Spleen (tissue), 11 donors: Measurements from ENCODE around the gene CYBA. TPM values are rescaled to one million over a fixed set of nuclear protein-coding genes. Genes with fewer than 3 reads are reported as not detected.

Source experiments
- DNase-seq: peaks from one replicate; pipeline ENCODE4 v3.0.0-alpha.2; 2020
- H3K27ac ChIP-seq, 8 donors: fragments of 200-600 bp; sonication (generic) in 7 of 8; 1 replicate in 4 of 8; 2 replicates in 4 of 8; pipeline versions ENCODE4 v1.5.0 to v1.8.0; 2016 to 2021; ENCODE audit warnings: inconsistent platforms in 4 of 8, mild to moderate bottlenecking in 4 of 8, moderate library complexity in 1 of 8
- H3K27me3 ChIP-seq, 7 donors: fragments of 200-600 bp; sonication (generic) in 6 of 7; replicated peaks in 1 of 7; 1 replicate in 4 of 7; 2 replicates in 3 of 7; pipeline versions ENCODE4 v1.5.0 to v1.8.0; 2016 to 2021; ENCODE audit warnings: inconsistent platforms in 3 of 7, mild to moderate bottlenecking in 1 of 7
- H3K36me3 ChIP-seq, 6 donors: fragments of 200-600 bp; sonication (generic) in 5 of 6; 1 replicate in 4 of 6; 2 replicates in 2 of 6; pipeline versions ENCODE4 v1.5.0 to v1.8.0; 2016 to 2021; ENCODE audit warnings: inconsistent platforms in 2 of 6
- H3K4me1 ChIP-seq, 6 donors: fragments of 200-600 bp; sonication (generic) in 5 of 6; 1 replicate in 3 of 6; 2 replicates in 3 of 6; pipeline versions ENCODE4 v1.5.0 to v1.8.0; 2016 to 2021; ENCODE audit warnings: inconsistent platforms in 3 of 6
- H3K4me3 ChIP-seq, 8 donors: fragments of 200-600 bp; sonication (generic) in 7 of 8; 1 replicate in 4 of 8; 2 replicates in 4 of 8; pipeline versions ENCODE4 v1.5.0 to v1.8.0; 2016 to 2021; ENCODE audit warnings: inconsistent platforms in 4 of 8, mild to moderate bottlenecking in 4 of 8, moderate library complexity in 2 of 8
- H3K9me3 ChIP-seq, 8 donors: fragments of 200-600 bp; sonication (generic) in 7 of 8; 1 replicate in 4 of 8; 2 replicates in 4 of 8; pipeline versions ENCODE4 v1.5.0 to v1.8.0; 2016 to 2021; ENCODE audit warnings: inconsistent platforms in 4 of 8
- CTCF ChIP-seq, 11 experiments: fragments of 200-600 bp in 7 of 11; fragments of 450-650 bp in 4 of 11; sonication (generic) in 4 of 11; IDR thresholded peaks in 8 of 11; conservative IDR thresholded peaks in 3 of 11; 1 replicate in 7 of 11; 2 replicates in 4 of 11; pipeline versions ENCODE4 v1.4.0 to v1.8.0; 2016 to 2021; ENCODE audit warnings: antibody characterized with exemption in 11 of 11, inconsistent platforms in 4 of 11, mild to moderate bottlenecking in 1 of 11
- POLR2A ChIP-seq, 3 donors: fragments of 450-650 bp; IDR thresholded peaks; one replicate each; pipeline ENCODE4 v1.5.1; 2017; ENCODE audit warnings: antibody characterized with exemption in 3 of 3, mild to moderate bottlenecking in 1 of 3
- POLR2AphosphoS5 ChIP-seq, 3 donors: sonication (generic); formaldehyde crosslinking; IDR thresholded peaks; one replicate each; pipeline ENCODE4 v1.5.1; 2017; ENCODE audit warnings: antibody characterized with exemption in 3 of 3
- WGBS, 5 donors: extraction: QIAGEN DNeasy Blood & Tissue Kit in 3 of 5; methylation state at CpG; one replicate each; pipeline versions ENCODE4 v1.1.5 to v1.1.7; 2013 to 2018; 5-methylcytosine and 5-hydroxymethylcytosine counted together
- intact Hi-C: fragments of 100-400 bp; cut with DNase I; formaldehyde crosslinking; loops from one replicate; pipeline ENCODE4 v1.15.0; 2023; ENCODE audit warnings: low total_unique reads
- polyA plus RNA-seq, 3 donors: library from polyadenylated mRNA; stranded (reverse); fragments of 200-250 nt; gene quantifications; one replicate each; pipeline ENCODE4 v1.2.1, GENCODE V29; 2013
- total RNA-seq, 7 donors: library from RNA; depleted of rRNA in 3 of 7; stranded (reverse); fragments of >200 nt in 3 of 7; fragmentation: NEBNext Ultra II Directional in 4 of 7; extraction: Animal tissue kit (Norgen Biotek cat#: 25700) in 4 of 7; gene quantifications; one replicate each; pipeline versions ENCODE4 v1.1.0 to v1.2.1, GENCODE V29; 2016 to 2021
- donor health status: healthy with polysubstance abuse.
- donor health status: DM: no; HTN: no; CAD: no; lungs with moderate emphysema.
- donor health status: DM: no; HTN: no; CAD: no.
- donor health status: Bipolar disorder and iron deficiency.
- donor health status: healthy.
- donor health status: DM: no; HTN: no; CAD: no.
- donor health status: DM: yes; HTN: yes; CAD: no.

Gene CYBA
- total and polyA plus RNA-seq, 10 donors: 557 to 925 (median 644) TPM

DNA sequence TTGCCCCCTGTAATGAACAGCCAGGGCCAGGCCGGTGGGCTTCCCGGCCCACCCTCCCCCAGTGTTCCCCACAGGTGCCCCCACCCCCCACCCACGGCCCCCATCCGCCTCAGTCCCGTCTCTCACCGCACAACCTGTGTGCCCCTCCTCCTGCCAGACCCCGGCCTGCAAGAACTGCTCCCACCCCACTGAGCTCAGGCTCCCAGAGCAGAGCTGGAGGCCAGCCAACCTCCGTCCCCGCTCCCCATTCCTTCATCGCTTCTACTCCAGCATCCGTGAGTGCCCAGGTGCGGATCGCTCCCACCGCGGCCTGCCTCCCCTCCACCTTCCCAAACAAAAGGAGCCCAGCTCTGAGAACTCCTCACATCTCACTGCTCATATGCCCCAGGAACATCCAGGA lies 7.9 kb upstream of the CYBA start:
- WGBS, 5 donors: 90 to 98% (median 92%) methylated on average over 15 of the region's 15 CpGs
- intact Hi-C loops: loop anchor here (10.0 kb wide), 1 partner anchor 46 kb away; the partner anchor contains the start of genes CTU2 and RNF166
- no peaks in the 10 kb centered on the region for H3K9me3 ChIP-seq
- peaks cover 0 to 55% (median 30%) of the 10 kb centered on the region in 6 donors for H3K36me3 ChIP-seq
- DNase-seq: no peak
- no peak overlapping the region for H3K27ac ChIP-seq
- H3K4me3 ChIP-seq: no peak overlapping the region
- TF ChIP-seq POLR2AphosphoS5 (IDR thresholded peaks at IDR 0.05) (no peak), POLR2A (IDR thresholded peaks at IDR 0.05) (no peak), CTCF (IDR thresholded peaks at IDR 0.05 in 8 of 11, conservative IDR thresholded peaks at IDR 0.05 in 3 of 11) (no peak)
- no peaks in the 10 kb centered on the region for H3K27me3 ChIP-seq
- peaks cover 6 to 32% (median 16%) of the 10 kb centered on the region in 6 donors for H3K4me1 ChIP-seq

DNA sequence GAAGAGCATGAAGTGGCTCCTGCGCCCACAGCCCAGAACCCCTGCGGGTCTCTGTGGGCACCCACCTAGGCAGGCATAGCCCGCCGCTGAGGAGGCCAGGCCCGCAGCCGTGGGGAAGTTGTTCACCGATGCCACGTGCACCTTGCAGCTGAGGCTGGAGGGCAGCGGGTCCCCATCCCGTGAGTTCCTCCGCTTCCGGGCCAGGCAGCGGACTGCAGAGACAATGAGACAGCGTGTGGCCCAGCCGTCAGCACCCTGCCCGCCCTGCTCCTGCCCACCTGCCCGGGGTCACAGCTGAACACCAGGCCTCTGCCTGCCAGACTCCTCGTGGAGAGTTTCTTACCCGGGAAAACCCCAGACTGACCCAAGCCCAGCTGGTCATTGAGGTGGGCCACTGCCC lies 6.5 kb upstream of the CYBA start:
- Histone ChIP-seq H3K27ac (no peak overlapping the region), H3K4me1 (peaks cover 6 to 37% (median 17%) of the 10 kb centered on the region in 6 donors), H3K4me3 (no peak overlapping the region), H3K9me3 (no peaks in the 10 kb centered on the region), H3K27me3 (no peaks in the 10 kb centered on the region), H3K36me3 (peaks cover 0 to 67% (median 30%) of the 10 kb centered on the region in 6 donors)
- DNase-seq: no peak
- WGBS, 5 donors: 91 to 93% (median 92%) methylated on average over 14 to 19 of the region's 19 CpGs
- intact Hi-C loops: loop anchor here (10.0 kb wide), 1 partner anchor 47 kb away; the partner anchor contains the start of genes CTU2 and RNF166
- TF ChIP-seq POLR2A (IDR thresholded peaks at IDR 0.05) (no peak), POLR2AphosphoS5 (IDR thresholded peaks at IDR 0.05) (peak in 1 of 3 donors; percentile 30), CTCF (IDR thresholded peaks at IDR 0.05 in 8 of 11, conservative IDR thresholded peaks at IDR 0.05 in 3 of 11) (no peak)

DNA sequence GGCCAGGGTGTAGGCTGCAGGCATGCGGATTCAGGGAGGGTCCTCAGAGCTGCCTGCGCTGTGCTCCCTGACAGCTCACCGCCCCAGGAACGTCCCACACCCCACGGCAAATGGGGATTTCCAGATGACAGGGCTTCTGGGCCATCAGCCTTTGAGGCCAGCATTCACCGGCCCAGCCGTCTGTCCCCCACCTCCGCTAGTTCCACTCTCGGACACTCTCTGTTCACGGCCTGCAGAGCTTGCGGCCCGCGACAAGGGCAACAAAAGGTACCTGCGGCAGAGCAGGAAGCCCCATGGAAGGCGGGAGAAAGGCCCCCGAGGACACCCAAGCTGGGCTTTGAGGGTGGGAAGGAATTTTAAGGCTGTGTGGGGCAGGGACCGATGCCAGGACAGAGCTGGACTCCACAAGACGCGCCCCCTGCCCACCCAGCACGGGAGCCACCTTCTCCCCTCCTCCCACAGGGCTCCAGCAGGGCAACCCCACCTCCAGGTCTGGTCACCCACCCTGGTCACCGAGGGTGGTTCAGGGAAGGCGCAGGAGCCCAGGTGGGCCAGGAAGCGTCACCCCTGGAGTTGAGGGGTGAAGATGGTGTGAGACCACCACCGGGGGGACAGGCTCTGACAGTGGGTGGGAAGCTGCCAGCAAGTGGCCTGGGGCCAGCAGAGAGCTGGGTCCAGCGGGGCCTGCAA lies 5.6 kb upstream of the CYBA start:
- no peak for DNase-seq
- H3K27me3 ChIP-seq: no peaks in the 10 kb centered on the region
- 78 to 92% (median 89%) methylated on average over 20 to 25 of the region's 25 CpGs for WGBS, 5 donors
- H3K27ac ChIP-seq: no peak overlapping the region
- no peak overlapping the region for H3K4me3 ChIP-seq
- H3K36me3 ChIP-seq: peaks cover 0 to 68% (median 30%) of the 10 kb centered on the region in 6 donors
- H3K9me3 ChIP-seq: no peaks in the 10 kb centered on the region
- intact Hi-C loops: loop anchor here (10.0 kb wide), 1 partner anchor 48 kb away; the partner anchor contains the start of genes CTU2 and RNF166
- peaks cover 7 to 37% (median 18%) of the 10 kb centered on the region in 6 donors for H3K4me1 ChIP-seq
- TF ChIP-seq CTCF (IDR thresholded peaks at IDR 0.05 in 8 of 11, conservative IDR thresholded peaks at IDR 0.05 in 3 of 11) (no peak), POLR2AphosphoS5 (IDR thresholded peaks at IDR 0.05) (no peak), POLR2A (IDR thresholded peaks at IDR 0.05) (no peak)

GRCh38 chr16:88655733-88656281 lies 5.0 kb upstream of the CYBA start:
- no peaks in the 10 kb centered on the region for H3K9me3 ChIP-seq
- no peak for DNase-seq
- H3K36me3 ChIP-seq: peaks cover 0 to 68% (median 30%) of the 10 kb centered on the region in 6 donors
- no peak overlapping the region for H3K27ac ChIP-seq
- H3K27me3 ChIP-seq: no peaks in the 10 kb centered on the region
- H3K4me3 ChIP-seq: no peak overlapping the region
- TF ChIP-seq POLR2A (IDR thresholded peaks at IDR 0.05) (no peak), CTCF (IDR thresholded peaks at IDR 0.05 in 8 of 11, conservative IDR thresholded peaks at IDR 0.05 in 3 of 11) (no peak), POLR2AphosphoS5 (IDR thresholded peaks at IDR 0.05) (no peak)
- H3K4me1 ChIP-seq: peaks cover 7 to 37% (median 18%) of the 10 kb centered on the region in 6 donors
- intact Hi-C loops: loop anchor here (10.0 kb wide), 1 partner anchor 49 kb away; the partner anchor contains the start of genes CTU2 and RNF166
- 83 to 95% (median 89%) methylated on average over 16 to 29 of the region's 29 CpGs for WGBS, 5 donors
